ENCODE results near the gene HPCAL4. TPM values are rescaled to one million over a fixed set of nuclear protein-coding genes. Genes with fewer than 3 reads are reported as not detected.

HPCAL4 gene
- total RNA-seq, 1 donor from 2014 or later = 0.84 TPM

DNA sequence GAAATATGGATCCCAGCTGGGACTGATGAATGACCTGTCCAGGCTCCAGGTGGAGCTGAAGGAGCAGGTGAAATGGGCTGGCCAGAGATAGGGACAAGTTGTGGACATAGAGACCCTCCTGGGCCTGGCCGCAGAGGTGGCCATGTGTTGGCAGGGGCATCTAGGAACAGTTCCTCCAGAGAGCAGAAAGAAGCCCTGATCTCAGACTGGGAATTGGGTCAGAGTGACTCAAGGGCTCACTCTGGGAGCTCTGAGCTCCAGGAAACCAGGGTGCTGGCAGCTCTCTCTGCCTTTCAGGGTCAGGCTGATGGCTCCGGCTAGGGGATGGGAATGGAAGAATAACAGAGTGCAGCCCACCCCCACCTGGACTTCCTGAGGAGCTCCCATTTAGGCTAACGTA lies 22.3 kb downstream of the HPCAL4 start:
- no peaks in the 10 kb centered on the region for H3K36me3 ChIP-seq (ENCODE audit: control insufficient read depth, insufficient read depth, low read length)
- DNase-seq (ENCODE audit: low read depth) = no peak
- TF ChIP-seq, protein P1, sequence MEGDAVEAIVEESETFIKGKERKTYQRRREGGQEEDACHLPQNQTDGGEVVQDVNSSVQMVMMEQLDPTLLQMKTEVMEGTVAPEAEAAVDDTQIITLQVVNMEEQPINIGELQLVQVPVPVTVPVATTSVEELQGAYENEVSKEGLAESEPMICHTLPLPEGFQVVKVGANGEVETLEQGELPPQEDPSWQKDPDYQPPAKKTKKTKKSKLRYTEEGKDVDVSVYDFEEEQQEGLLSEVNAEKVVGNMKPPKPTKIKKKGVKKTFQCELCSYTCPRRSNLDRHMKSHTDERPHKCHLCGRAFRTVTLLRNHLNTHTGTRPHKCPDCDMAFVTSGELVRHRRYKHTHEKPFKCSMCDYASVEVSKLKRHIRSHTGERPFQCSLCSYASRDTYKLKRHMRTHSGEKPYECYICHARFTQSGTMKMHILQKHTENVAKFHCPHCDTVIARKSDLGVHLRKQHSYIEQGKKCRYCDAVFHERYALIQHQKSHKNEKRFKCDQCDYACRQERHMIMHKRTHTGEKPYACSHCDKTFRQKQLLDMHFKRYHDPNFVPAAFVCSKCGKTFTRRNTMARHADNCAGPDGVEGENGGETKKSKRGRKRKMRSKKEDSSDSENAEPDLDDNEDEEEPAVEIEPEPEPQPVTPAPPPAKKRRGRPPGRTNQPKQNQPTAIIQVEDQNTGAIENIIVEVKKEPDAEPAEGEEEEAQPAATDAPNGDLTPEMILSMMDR (IDR thresholded peaks at IDR 0.05; ENCODE audit: insufficient read depth, low read length, poor library complexity, severe bottlenecking) = no peak
- H3K4me3 ChIP-seq (ENCODE audit: low read depth, low read length) = no peak overlapping the region
- peaks cover 59% of the 10 kb centered on the region for H3K27me3 ChIP-seq (ENCODE audit: control insufficient read depth, insufficient read depth, low read length)

DNA sequence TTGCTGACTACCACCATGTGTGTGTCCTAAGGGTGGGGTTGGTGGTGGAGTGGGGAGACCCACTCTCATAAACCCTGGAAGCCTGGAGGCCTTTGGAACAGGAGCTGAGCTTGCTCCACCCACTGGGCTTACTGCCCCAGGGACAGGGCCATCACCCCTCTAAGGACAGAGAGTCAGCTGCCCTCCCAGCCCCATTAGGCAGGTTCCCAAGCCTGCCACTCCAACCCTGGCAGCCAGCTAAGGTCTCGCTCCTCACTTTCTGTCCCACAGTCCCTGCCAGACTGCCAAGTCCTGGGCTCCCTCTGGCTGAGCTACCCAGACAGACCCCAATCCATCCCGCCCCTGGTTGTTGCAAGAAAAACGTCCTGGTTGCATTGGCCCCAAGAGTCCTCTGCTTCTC lies 23.1 kb downstream of the HPCAL4 start:
- Histone ChIP-seq H3K4me3 (ENCODE audit: low read depth, low read length) (no peak overlapping the region), H3K36me3 (ENCODE audit: control insufficient read depth, insufficient read depth, low read length) (no peaks in the 10 kb centered on the region), H3K27me3 (ENCODE audit: control insufficient read depth, insufficient read depth, low read length) (peaks cover 55% of the 10 kb centered on the region)
- DNase-seq (ENCODE audit: low read depth) = no peak
- TF ChIP-seq, protein P1 (IDR thresholded peaks at IDR 0.05; ENCODE audit: insufficient read depth, low read length, poor library complexity, severe bottlenecking) = no peak

DNA sequence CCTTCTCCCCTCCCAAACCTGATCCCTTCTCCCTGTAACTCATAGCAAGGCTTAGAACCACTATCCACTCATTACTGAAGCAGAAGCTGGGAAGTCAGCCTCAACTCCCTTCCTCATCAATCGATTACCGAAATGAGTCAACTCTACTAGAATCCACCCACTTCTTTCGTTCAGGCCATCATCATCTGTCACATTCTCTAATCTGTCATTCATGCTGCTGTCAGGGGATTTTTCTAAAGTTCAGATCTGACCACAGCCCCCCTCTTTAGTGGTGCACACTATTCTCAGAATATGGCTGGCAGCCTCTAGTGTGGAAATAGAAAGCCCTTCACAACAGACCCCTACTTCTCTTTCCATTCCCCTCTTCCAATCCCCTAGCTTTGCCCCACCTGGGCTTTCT lies 24.5 kb downstream of the HPCAL4 start:
- H3K4me3 ChIP-seq (ENCODE audit: low read depth, low read length) = no peak overlapping the region
- TF ChIP-seq, protein P1 (IDR thresholded peaks at IDR 0.05; ENCODE audit: insufficient read depth, low read length, poor library complexity, severe bottlenecking) = no peak
- H3K36me3 ChIP-seq (ENCODE audit: control insufficient read depth, insufficient read depth, low read length) = no peaks in the 10 kb centered on the region
- peaks cover 43% of the 10 kb centered on the region for H3K27me3 ChIP-seq (ENCODE audit: control insufficient read depth, insufficient read depth, low read length)
- no peak for DNase-seq (ENCODE audit: low read depth)

DNA sequence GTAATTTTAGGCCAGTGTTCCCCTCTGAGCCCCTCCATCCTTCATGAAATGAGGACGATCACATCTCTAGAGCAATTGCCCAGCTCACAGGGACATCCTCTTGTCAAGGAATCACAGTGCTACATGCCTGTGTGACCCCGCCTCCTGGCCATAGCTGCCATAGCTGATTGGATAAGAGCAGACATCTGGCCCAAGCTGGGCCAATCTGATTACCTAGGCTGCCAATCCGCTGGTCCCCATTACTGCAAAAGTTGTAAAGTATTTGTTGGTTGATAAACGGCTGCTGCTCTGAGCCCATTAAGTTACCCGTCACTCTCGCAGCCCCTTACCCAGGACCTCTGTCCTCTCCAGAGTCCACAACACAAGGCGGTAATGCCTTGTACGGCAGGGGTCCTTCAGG lies 27.7 kb downstream of the HPCAL4 start:
- no peaks in the 10 kb centered on the region for H3K36me3 ChIP-seq (ENCODE audit: control insufficient read depth, insufficient read depth, low read length)
- DNase-seq (ENCODE audit: low read depth) = no peak
- peaks cover 24% of the 10 kb centered on the region for H3K27me3 ChIP-seq (ENCODE audit: control insufficient read depth, insufficient read depth, low read length)

DNA sequence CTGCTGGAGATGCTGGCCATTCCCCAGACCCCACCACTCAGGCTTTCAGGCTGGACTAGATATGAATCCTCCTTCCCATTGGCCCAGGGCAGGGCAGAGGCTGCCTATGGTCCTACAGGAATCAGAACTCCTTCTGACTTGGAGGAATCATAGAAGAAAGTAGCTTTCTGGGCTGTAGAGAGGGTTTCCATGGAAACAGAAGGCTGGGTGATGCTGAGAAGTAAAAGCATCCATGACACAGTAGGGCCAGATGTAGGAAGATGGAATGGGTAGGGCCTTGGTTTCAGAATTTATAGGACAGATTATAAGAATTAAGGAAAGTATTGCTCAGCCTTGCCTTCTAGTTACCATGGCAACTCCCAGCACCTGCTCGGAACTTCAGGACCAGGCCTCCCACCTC lies 28.4 kb downstream of the HPCAL4 start:
- peaks cover 19% of the 10 kb centered on the region for H3K27me3 ChIP-seq (ENCODE audit: control insufficient read depth, insufficient read depth, low read length)
- no peak overlapping the region for H3K4me3 ChIP-seq (ENCODE audit: low read depth, low read length)
- TF ChIP-seq, protein P1 (IDR thresholded peaks at IDR 0.05; ENCODE audit: insufficient read depth, low read length, poor library complexity, severe bottlenecking) = no peak

More for the DNA sequence above, 27.7 kb downstream of the HPCAL4 start:
- TF ChIP-seq, protein P1 (IDR thresholded peaks at IDR 0.05; ENCODE audit: insufficient read depth, low read length, poor library complexity, severe bottlenecking) = no peak
- H3K4me3 ChIP-seq (ENCODE audit: low read depth, low read length) = no peak overlapping the region

DNA sequence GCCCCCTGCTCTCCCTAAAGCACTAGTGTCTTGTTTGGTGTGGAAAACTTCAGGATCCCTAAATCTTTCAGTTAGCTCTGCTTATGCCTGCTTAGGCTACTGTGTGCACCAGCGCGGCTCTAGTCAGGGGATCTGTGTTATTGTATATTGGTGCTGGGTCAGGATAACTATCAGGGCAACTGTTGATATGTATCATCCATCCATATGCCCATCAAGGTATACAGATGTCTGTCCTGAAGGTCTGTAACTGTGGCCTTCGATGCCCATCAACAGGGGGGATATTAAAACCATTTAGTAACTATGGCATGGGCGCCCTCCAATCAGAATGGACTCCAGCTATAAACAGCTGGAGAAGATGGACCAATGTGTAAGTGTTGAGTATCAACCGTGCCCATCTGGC lies 31.7 kb downstream of the HPCAL4 start:
- no peaks in the 10 kb centered on the region for H3K36me3 ChIP-seq (ENCODE audit: control insufficient read depth, insufficient read depth, low read length)
- no peak for DNase-seq (ENCODE audit: low read depth)
- no peak overlapping the region for H3K4me3 ChIP-seq (ENCODE audit: low read depth, low read length)
- TF ChIP-seq, protein P1 (IDR thresholded peaks at IDR 0.05; ENCODE audit: insufficient read depth, low read length, poor library complexity, severe bottlenecking) = no peak
- peaks cover 15% of the 10 kb centered on the region for H3K27me3 ChIP-seq (ENCODE audit: control insufficient read depth, insufficient read depth, low read length)

More for the DNA sequence above, 28.4 kb downstream of the HPCAL4 start:
- H3K36me3 ChIP-seq (ENCODE audit: control insufficient read depth, insufficient read depth, low read length) = no peaks in the 10 kb centered on the region
- no peak for DNase-seq (ENCODE audit: low read depth)
